Sigmoid colon (tissue), 7 donors: ENCODE data around the gene RARG. TPM values are rescaled to one million over a fixed set of nuclear protein-coding genes. Genes with fewer than 3 reads are reported as not detected.
"Not testable (repeated sequence)": the region's sequence is repeated elsewhere in the genome, so short reads cannot be mapped to it uniquely, and the experiment has no call there.

Source experiments
- DNase-seq: peaks from one replicate; pipeline ENCODE4 v3.0.0-alpha.2; 2019
- H3K27ac ChIP-seq, 4 donors: fragments of 200-600 bp; sonication (generic); one replicate each; pipeline ENCODE4 v1.5.1; 2016 to 2019; ENCODE audit warnings: mild to moderate bottlenecking in 1 of 4
- H3K27me3 ChIP-seq, 3 donors: fragments of 200-600 bp; sonication (generic); one replicate each; pipeline ENCODE4 v1.5.1; 2019; ENCODE audit warnings: mild to moderate bottlenecking in 1 of 3
- H3K36me3 ChIP-seq, 4 donors: fragments of 200-600 bp; sonication (generic); one replicate each; pipeline ENCODE4 v1.5.1; 2016 to 2019
- H3K4me1 ChIP-seq, 4 donors: fragments of 200-600 bp; sonication (generic); one replicate each; pipeline ENCODE4 v1.5.1; 2017 to 2019
- H3K4me3 ChIP-seq, 4 donors: fragments of 200-600 bp; sonication (generic); one replicate each; pipeline ENCODE4 v1.5.1; 2017 to 2019; ENCODE audit warnings: mild to moderate bottlenecking in 2 of 4, moderate library complexity in 1 of 4
- H3K9me3 ChIP-seq, 4 donors: fragments of 200-600 bp in 3 of 4; sonication (generic) in 3 of 4; one replicate each; pipeline versions ENCODE4 v1.5.1 to v1.6.1; 2013 to 2019
- CTCF ChIP-seq, 4 experiments: fragments of 450-650 bp in 3 of 4; fragments of 200-600 bp in 1 of 4; IDR thresholded peaks; one replicate each; pipeline ENCODE4 v1.5.1; 2016 to 2019; ENCODE audit warnings: antibody characterized with exemption in 4 of 4, mild to moderate bottlenecking in 3 of 4, moderate library complexity in 2 of 4
- EP300 ChIP-seq, 4 donors: sonication (generic); formaldehyde crosslinking; IDR thresholded peaks; one replicate each; pipeline ENCODE4 v1.6.1; 2017; ENCODE audit warnings: antibody characterized with exemption in 4 of 4
- POLR2A ChIP-seq, 2 donors: fragments of 450-650 bp; IDR thresholded peaks; one replicate each; pipeline ENCODE4 v1.6.1; 2016; ENCODE audit warnings: antibody characterized with exemption in 2 of 2, mild to moderate bottlenecking in 2 of 2, moderate library complexity in 2 of 2
- POLR2AphosphoS5 ChIP-seq, 4 donors: sonication (generic); formaldehyde crosslinking; IDR thresholded peaks; one replicate each; pipeline ENCODE4 v1.6.1; 2017; ENCODE audit warnings: antibody characterized with exemption in 4 of 4
- WGBS, 2 donors: extraction: QIAGEN DNeasy Blood & Tissue Kit; methylation state at CpG; one replicate each; pipeline ENCODE4 v1.1.7; 2013; 5-methylcytosine and 5-hydroxymethylcytosine counted together
- intact Hi-C: fragments of 100-400 bp; cut with DNase I; formaldehyde crosslinking; loops from one replicate; pipeline ENCODE4 v1.15.1; 2023
- polyA plus RNA-seq, 3 donors: library from polyadenylated mRNA; stranded (reverse); fragments of 200-250 nt; gene quantifications; one replicate each; pipeline ENCODE4 v1.2.3, GENCODE V29; 2013
- total RNA-seq, 4 donors: library from RNA; depleted of rRNA; stranded (reverse); fragments of >200 nt; gene quantifications; one replicate each; pipeline ENCODE4 v1.1.0, GENCODE V29; 2016
- donor health status: healthy with polysubstance abuse.
- donor health status: Bipolar disorder and iron deficiency.
- donor health status: healthy.

RARG gene
- total and polyA plus RNA-seq, 7 donors: 3.2 to 17.2 (median 10.3) TPM

GRCh38 chr12:53207042-53207441 lies 25.0 kb downstream of the RARG start, which contains the start of gene ITGB7:
Gene ITGB7 (minus strand): TSS chr12:53207251. CDS start chr12:53200443, 6,808 bp downstream.
- intact Hi-C loops: no loop called here
- Histone ChIP-seq H3K4me3 (no peak within 1 kb of the TSS), H3K27me3 (no peaks in the 10 kb centered on the region), H3K4me1 (peaks cover 0 to 17% (median 10%) of the 10 kb centered on the region in 4 donors), H3K27ac (peak within 1 kb of the TSS in 1 of 4 donors; percentile 36), H3K9me3 (no peaks in the 10 kb centered on the region), H3K36me3 (peaks cover 13 to 24% (median 18%) of the 10 kb centered on the region in 4 donors)
- no peak for DNase-seq
- 5 to 20% methylated on average over 5 of the region's 5 CpGs for WGBS, 2 donors
- TF ChIP-seq CTCF (IDR thresholded peaks at IDR 0.05) (no peak), POLR2AphosphoS5 (IDR thresholded peaks at IDR 0.05) (no peak), POLR2A (IDR thresholded peaks at IDR 0.05) (no peak), EP300 (IDR thresholded peaks at IDR 0.05) (no peak)

- no peaks in the 10 kb centered on the region for H3K27me3 ChIP-seq
- H3K4me1 ChIP-seq: peaks cover 0 to 17% (median 10%) of the 10 kb centered on the region in 4 donors
- no peak overlapping the region for H3K27ac ChIP-seq
- H3K36me3 ChIP-seq: peaks cover 3 to 12% (median 6%) of the 10 kb centered on the region in 4 donors
- H3K9me3 ChIP-seq: no peaks in the 10 kb centered on the region
- intact Hi-C loops: no loop called here
- DNase-seq: no peak
- TF ChIP-seq POLR2AphosphoS5 (IDR thresholded peaks at IDR 0.05) (no peak), CTCF (IDR thresholded peaks at IDR 0.05) (no peak), EP300 (IDR thresholded peaks at IDR 0.05) (no peak), POLR2A (IDR thresholded peaks at IDR 0.05) (no peak)
- 48 to 78% methylated on average over 7 of the region's 7 CpGs for WGBS, 2 donors
- no peak overlapping the region for H3K4me3 ChIP-seq
Observed at GRCh38 chr12:53205747-53206419, 26.1 kb downstream of the RARG start.

GRCh38 chr12:53204351-53204750 lies 27.7 kb downstream of the RARG start:
- intact Hi-C loops: no loop called here
- WGBS, 2 donors: 83 to 98% methylated on average over 1 of the region's 1 CpG
- TF ChIP-seq EP300 (IDR thresholded peaks at IDR 0.05): no peak
- TF ChIP-seq POLR2A (IDR thresholded peaks at IDR 0.05): no peak
- TF ChIP-seq CTCF (IDR thresholded peaks at IDR 0.05): no peak
- no peak for TF ChIP-seq POLR2AphosphoS5 (IDR thresholded peaks at IDR 0.05)
- Histone ChIP-seq H3K27ac (no peak overlapping the region), H3K4me3 (no peak overlapping the region), H3K27me3 (no peaks in the 10 kb centered on the region), H3K36me3 (no peaks in the 10 kb centered on the region), H3K4me1 (peaks cover 0 to 16% (median 10%) of the 10 kb centered on the region in 4 donors), H3K9me3 (no peaks in the 10 kb centered on the region)
- DNase-seq: no peak

- H3K27ac ChIP-seq, H3K27me3 ChIP-seq, H3K9me3 ChIP-seq, H3K4me3 ChIP-seq, intact Hi-C loops, H3K36me3 ChIP-seq, DNase-seq: not testable (repeated sequence)
- H3K4me1 ChIP-seq: peaks cover 0 to 10% (median 8%) of the 10 kb centered on the region in 4 donors
- WGBS, 2 donors: 86 to 89% methylated on average over 7 of the region's 7 CpGs
Observed at GRCh38 chr12:53202316-53202715, 29.7 kb downstream of the RARG start.

- Histone ChIP-seq H3K4me1 (peaks cover 0 to 12% (median 10%) of the 10 kb centered on the region in 4 donors), H3K36me3 (no peaks in the 10 kb centered on the region), H3K9me3 (no peaks in the 10 kb centered on the region), H3K27me3 (no peaks in the 10 kb centered on the region), H3K4me3 (no peak overlapping the region), H3K27ac (no peak overlapping the region)
- TF ChIP-seq POLR2AphosphoS5 (IDR thresholded peaks at IDR 0.05): no peak
- no peak for TF ChIP-seq POLR2A (IDR thresholded peaks at IDR 0.05)
- TF ChIP-seq CTCF (IDR thresholded peaks at IDR 0.05): no peak
- no peak for TF ChIP-seq EP300 (IDR thresholded peaks at IDR 0.05)
- 74 to 79% methylated on average over 4 of the region's 4 CpGs for WGBS, 2 donors
- no peak for DNase-seq
- intact Hi-C loops: no loop called here
Observed at GRCh38 chr12:53201639-53202038, 30.4 kb downstream of the RARG start.
